GM12891 (cell line): ENCODE results near the gene SCNN1B.

Source experiments
- DNase-seq: peaks from one replicate; pipeline ENCODE4 v3.0.0; 2011; ENCODE audit warnings: low spot score; ENCODE audit not compliant: insufficient read length
- FAIRE-seq: peaks from 2 replicates; lab custom pipeline; 2011; peaks lifted over from hg19 to GRCh38; lab: Jason Lieb, UNC
- PAX5 ChIP-seq: IDR thresholded peaks from 2 replicates; pipeline ENCODE4 v1.6.1; 2011; ENCODE audit warnings: low read length, moderate library complexity, mild to moderate bottlenecking; ENCODE audit not compliant: insufficient read depth, severe bottlenecking
- POLR2A ChIP-seq: IDR thresholded peaks from 2 replicates; pipeline ENCODE4 v1.6.1; 2011; ENCODE audit warnings: low read depth, low read length, control low read depth
- POLR2AphosphoS5 ChIP-seq: IDR thresholded peaks from 2 replicates; pipeline ENCODE4 v1.6.1; 2011; ENCODE audit warnings: low read depth, low read length, control low read depth
- POU2F2 ChIP-seq: IDR thresholded peaks from 2 replicates; pipeline ENCODE4 v1.6.1; 2011; ENCODE audit warnings: low read depth, mild to moderate bottlenecking, control low read depth, low read length, moderate library complexity
- SPI1 ChIP-seq: IDR thresholded peaks from 2 replicates; pipeline ENCODE4 v1.6.1; 2011; ENCODE audit warnings: low read depth, low read length, control low read depth
- TAF1 ChIP-seq: IDR thresholded peaks from 2 replicates; pipeline ENCODE4 v1.6.1; 2011; ENCODE audit warnings: low read depth, low read length, control low read depth

Gene SCNN1B

DNA sequence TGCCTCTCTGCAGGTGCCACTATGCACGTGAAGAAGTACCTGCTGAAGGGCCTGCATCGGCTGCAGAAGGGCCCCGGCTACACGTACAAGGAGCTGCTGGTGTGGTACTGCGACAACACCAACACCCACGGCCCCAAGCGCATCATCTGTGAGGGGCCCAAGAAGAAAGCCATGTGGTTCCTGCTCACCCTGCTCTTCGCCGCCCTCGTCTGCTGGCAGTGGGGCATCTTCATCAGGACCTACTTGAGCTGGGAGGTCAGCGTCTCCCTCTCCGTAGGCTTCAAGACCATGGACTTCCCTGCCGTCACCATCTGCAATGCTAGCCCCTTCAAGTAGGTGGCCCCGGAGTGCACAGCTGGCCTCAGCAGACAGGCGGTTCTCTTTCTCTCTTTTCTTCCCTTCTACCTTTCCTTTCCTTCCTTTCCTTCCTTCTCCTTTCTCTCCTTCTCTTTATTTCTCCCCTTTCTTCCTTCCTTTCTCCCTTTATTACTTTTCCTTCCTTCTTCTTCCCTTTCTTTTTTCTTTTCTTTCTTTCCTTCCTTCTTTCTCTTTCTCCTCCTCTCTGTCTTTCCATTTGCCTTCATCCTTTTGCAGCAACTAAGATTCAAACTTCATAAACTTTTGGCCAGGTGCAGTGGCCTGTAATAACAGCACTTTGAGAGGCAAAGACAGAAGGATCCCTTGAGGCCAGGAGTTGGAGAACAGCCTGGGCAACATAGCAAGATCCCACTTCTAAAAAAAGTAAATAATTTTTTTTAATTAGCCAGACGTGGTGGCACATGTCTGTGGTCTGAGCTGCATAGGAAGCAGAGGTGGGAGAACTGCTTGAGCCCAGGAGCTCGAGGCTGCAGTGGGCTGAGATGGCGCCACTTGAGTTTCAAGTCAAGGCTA, 46.7 kb downstream of the SCNN1B start:
- FAIRE-seq (no peak), DNase-seq (no peak)
- TF ChIP-seq SPI1 (no peak), POLR2AphosphoS5 (no peak), TAF1 (no peak), PAX5 (no peak), POLR2A (no peak), POU2F2 (no peak)

GRCh38 chr16:23351360-23351759, 49.3 kb downstream of the SCNN1B start:
- DNase-seq (no peak), FAIRE-seq (no peak)
- TF ChIP-seq PAX5: no peak
- no peak for TF ChIP-seq TAF1
- TF ChIP-seq SPI1: no peak
- TF ChIP-seq POU2F2: no peak
- TF ChIP-seq POLR2AphosphoS5: no peak
- TF ChIP-seq POLR2A: no peak

- DNase-seq (no peak), FAIRE-seq (no peak)
- TF ChIP-seq POLR2A (no peak), PAX5 (no peak), SPI1 (no peak), POU2F2 (no peak), TAF1 (no peak), POLR2AphosphoS5 (no peak)
These were observed 51.3 kb downstream of the SCNN1B start for GRCh38 chr16:23353440-23353839.

- FAIRE-seq (no peak), DNase-seq (no peak)
- TF ChIP-seq PAX5: no peak
- no peak for TF ChIP-seq SPI1
- TF ChIP-seq TAF1: no peak
- TF ChIP-seq POU2F2: no peak
- TF ChIP-seq POLR2AphosphoS5: no peak
- no peak for TF ChIP-seq POLR2A
These were observed 52.1 kb downstream of the SCNN1B start for GRCh38 chr16:23354246-23354645.

DNA sequence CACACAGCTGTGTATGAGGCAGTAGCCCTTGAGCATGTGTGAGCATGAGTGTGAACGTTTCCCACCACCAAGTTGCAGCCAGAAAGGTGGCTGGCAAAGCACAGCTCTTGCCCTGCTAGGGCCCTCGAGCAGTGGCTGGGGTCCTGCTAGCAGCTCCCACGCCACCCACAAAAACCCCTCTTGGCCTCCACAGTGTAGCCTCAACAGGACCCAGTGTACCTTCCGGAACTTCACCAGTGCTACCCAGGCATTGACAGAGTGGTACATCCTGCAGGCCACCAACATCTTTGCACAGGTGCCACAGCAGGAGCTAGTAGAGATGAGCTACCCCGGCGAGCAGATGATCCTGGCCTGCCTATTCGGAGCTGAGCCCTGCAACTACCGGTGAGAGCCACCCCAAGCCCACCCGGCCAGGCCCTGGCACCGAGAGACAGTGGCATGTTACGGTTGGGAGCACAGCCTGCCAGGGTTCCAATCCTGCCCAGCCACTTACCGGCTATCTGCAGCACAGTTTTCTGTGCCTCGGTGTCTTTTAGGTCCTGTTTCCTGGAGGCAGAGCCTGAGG, 53.1 kb downstream of the SCNN1B start:
- FAIRE-seq: no peak
- TF ChIP-seq POLR2A (no peak), TAF1 (no peak), POLR2AphosphoS5 (no peak), POU2F2 (no peak), SPI1 (no peak)
- no peak for DNase-seq

DNA sequence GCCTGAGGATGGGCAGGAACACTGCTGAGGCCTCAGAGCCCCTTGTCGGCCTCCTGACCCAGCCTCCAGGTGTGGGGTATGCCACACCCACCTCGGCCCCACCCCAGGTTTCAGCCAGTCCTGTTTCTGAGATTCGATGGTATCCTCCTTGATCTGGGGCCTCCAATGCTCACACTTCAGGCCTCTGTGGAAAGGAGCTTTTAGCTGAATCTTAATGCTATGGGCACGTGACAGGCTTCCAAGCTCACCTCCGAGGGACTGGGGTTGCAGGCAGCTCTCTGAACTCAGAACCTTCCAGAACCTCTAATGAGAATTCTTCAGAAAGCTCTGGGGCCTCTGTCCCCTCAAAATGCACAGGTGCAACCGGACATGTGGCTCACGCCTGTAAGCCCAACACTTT, 54.8 kb downstream of the SCNN1B start:
- TF ChIP-seq POU2F2 (no peak), TAF1 (no peak), PAX5 (no peak), SPI1 (no peak), POLR2A (no peak), POLR2AphosphoS5 (no peak)
- FAIRE-seq: no peak
- no peak for DNase-seq

DNA sequence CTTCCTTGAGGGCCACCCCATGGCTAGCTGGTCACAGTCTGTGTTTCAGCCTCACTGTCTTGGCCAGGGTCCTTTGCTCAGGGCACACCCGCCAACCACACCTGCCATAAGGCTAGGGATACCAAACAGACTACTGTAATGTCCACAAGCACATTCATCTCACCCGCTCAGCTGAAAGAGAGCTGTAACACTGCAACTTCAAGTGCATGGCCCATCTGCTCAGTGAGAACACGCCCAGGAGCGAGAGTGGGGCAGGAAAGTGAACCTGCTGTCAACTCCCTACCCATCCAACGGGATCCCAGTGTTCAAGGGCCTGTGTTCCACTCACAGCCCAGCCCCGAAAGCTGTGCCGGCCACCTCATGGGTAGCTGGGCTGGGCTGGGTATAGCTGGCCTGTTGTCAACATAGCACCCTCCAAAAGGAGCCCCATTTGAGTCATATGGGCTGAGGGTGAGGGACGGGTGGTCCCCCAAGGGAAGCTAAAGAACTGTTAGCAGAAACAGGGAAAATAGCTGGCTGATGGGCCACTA, 55.7 kb downstream of the SCNN1B start:
- FAIRE-seq (no peak), DNase-seq (no peak)

GRCh38 chr16:23359092-23359760, 57.1 kb downstream of the SCNN1B start:
- no peak for TF ChIP-seq POLR2A
- TF ChIP-seq PAX5: no peak
- no peak for TF ChIP-seq POLR2AphosphoS5
- no peak for TF ChIP-seq POU2F2
- FAIRE-seq (no peak), DNase-seq (no peak)

More for the DNA sequence above, 55.7 kb downstream of the SCNN1B start:
- no peak for TF ChIP-seq POU2F2
- no peak for TF ChIP-seq SPI1
- no peak for TF ChIP-seq TAF1
- no peak for TF ChIP-seq POLR2A
- TF ChIP-seq POLR2AphosphoS5: no peak
- no peak for TF ChIP-seq PAX5

DNA sequence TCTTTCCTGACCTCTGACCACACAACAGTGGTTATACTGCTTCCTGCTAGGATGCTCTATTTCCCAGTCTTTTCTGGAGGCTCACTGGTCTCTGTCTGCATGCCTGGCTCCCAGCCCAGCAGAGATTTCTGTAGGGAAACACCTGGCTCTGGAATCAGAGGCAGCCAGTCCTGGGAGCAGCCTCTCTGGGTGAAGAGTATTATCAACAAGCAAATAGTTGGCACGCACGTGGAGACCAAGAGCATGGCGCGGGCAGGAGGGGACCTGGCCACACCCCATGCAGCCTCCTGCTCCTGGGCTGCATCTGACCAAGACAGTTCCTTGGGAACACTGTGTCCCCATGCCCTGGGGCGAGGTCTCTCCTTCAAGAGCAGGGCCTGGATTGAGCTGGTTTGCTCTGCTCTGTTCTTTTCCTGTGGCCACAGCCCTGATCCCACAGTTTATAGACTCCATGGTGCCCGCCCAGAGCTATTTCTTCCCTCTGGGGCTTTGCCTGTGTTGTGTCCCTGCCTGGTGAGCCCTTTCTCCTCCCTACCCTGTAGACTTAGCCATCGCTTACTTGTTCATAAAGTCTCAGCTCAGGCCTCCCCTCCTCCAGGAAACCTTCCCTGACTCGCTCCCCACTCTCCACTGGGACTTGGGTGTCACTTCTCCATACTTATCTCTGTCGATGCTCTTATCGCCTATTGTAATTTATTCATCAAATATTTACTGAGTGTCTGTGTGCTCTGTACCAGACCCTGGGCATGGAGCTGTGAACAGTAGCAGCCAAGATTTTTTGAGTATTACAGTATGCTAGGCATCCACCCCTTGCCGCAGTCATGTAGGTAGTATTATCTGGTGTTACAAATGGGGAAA, 60.6 kb downstream of the SCNN1B start:
- FAIRE-seq (no peak), DNase-seq (no peak)
- no peak for TF ChIP-seq POLR2AphosphoS5
- TF ChIP-seq POU2F2: no peak
- no peak for TF ChIP-seq PAX5
- TF ChIP-seq TAF1: no peak
- no peak for TF ChIP-seq SPI1
- TF ChIP-seq POLR2A: no peak
